ENCODE measurements around the gene DEDD. TPM values are rescaled to one million over a fixed set of nuclear protein-coding genes. Genes with fewer than 3 reads are reported as not detected.
A peak's percentile ranks its signal among the peaks of the same experiment; 100 is the strongest.

DEDD gene
- total RNA-seq, 1 donor from 2014 or later = 31.9 TPM

DNA sequence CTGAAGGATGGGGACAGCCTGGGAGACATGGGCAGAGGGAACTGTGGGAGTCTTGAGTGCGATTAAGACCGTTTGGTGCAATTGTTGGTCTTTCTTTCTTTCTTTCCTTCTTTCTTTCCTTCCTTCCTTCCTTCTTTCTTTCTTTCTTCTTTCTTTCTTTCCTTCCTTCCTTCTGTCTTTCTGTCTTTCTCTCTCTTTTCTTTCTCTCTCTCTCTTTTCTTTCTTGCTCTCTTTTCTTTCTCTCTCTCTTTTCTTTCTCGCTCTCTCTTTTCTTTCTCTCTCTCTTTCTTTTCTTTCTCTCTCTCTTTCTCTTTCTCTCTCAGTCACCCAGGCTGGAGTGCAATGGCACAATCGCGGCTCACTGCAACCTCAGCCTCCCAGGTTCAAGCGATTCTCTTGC is 37.2 kb downstream of the DEDD start:
- no peak for DNase-seq (ENCODE audit: low read depth in 2 of 2)

GRCh38 chr1:161094481-161094880 is 38.0 kb downstream of the DEDD start:
- no peak for DNase-seq (ENCODE audit: low read depth in 2 of 2)

DNA sequence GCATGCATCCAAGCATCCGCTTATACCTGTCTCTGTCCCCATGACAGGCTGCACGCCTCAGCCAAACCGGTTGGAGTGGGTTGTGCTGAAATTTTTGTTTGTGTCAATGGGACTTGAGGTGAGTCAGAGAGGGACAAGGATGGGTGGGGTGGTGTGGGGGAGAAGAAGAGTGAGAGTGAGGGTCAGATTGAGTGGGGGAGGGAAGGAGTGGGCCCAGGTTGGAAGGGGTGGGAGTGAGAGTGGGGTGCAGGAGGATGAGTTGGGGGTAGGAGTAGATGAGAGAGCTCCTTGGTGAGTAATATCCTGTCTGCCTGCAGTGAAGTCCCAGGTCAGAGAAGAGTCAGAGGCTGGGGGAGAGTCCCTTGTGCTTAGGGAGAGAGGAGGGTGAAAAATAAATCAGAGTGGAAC is 39.8 kb downstream of the DEDD start:
- peak in 1 of 2 donors; percentile 43 for DNase-seq (ENCODE audit: low read depth in 2 of 2)

GRCh38 chr1:161091796-161092507 is 40.5 kb downstream of the DEDD start:
- no peak for DNase-seq (ENCODE audit: low read depth in 2 of 2)

DNA sequence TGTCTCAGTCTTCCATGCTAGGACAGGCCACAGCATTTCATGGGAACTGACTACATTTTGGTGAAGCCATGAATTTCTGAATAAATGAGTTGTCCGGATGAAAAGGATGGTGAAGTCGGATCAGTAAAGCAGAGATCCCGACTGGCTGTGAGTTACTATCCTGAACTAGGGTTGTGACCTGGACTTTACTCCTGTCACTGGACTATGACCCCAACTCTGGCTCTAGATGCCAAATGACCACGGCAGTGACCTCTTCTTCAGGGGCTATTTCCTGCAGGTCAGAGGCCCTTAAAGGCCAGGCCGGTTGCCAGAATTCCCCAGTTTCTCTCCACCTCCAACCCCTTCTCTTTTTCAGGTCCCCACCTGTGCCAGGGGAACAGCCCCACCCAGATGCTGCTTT is 41.4 kb downstream of the DEDD start:
- no peak for DNase-seq (ENCODE audit: low read depth in 2 of 2)

DNA sequence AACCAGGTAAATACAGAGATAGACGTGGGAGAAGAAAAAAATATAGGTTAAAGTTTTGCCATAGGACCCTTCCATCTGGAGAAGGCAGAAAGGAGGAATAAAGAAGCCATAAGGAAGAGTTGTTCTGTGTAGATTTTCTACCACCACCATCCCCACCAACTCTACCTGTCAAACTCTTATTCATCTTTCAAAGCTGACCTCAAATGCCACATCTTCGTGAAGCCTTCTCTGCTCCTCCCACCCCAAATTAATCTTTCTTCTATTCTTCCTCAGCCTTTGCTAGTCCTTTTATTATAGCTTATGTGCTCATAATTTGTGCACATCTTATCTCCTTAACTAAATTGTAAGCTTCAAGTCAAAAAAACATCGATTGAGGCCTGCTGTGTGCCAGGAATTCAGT is 41.9 kb downstream of the DEDD start:
- no peak for DNase-seq (ENCODE audit: low read depth in 2 of 2)

GRCh38 chr1:161089938-161090337 is 42.5 kb downstream of the DEDD start:
- DNase-seq (ENCODE audit: low read depth in 2 of 2) = no peak

DNA sequence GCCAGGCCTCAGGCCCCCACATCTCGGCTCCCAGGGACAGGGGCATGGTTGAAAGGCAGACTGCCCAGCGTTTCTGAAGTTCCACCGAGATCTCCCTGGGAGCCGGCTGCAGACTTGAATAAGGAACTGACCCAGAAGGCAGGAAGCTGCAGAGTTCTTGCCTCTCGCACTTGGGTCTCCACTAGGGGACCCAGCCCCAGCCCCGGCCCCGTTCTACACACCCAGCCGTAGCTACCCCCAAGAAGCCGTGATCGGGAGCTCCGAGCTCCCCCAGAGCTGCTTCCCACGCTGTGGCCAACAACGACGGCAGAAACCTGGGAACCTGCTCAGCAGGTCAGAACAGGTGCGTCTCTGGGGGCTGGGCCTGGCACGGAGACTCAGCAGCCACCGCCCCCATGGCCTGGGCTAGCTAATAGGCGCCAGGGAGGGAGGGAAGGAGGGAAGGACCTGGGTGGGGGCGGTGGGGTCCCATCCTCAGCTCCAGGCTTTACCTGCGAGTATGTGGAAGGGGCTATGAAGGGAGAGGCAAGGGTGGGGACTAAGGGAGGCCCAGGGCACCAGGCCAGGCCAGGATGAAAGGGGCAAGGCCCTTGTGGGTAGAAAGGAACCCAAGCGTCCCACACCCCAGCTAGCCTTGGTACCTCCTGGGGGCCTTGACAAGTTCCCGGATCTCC is 43.1 kb downstream of the DEDD start, which contains the start of gene NECTIN4:
TSS of gene NECTIN4 (minus strand) at position 308 of the 674 bp plus-strand sequence. CDS start at position 46, 262 bp downstream.
- no peak for DNase-seq (ENCODE audit: low read depth in 2 of 2)

- peak in 1 of 2 donors; percentile 48 for DNase-seq (ENCODE audit: low read depth in 2 of 2)
Measured at GRCh38 chr1:161088587-161089110, 43.8 kb downstream of the DEDD start.

GRCh38 chr1:161086457-161086856 is 46.0 kb downstream of the DEDD start:
- no peak for DNase-seq (ENCODE audit: low read depth in 2 of 2)

DNA sequence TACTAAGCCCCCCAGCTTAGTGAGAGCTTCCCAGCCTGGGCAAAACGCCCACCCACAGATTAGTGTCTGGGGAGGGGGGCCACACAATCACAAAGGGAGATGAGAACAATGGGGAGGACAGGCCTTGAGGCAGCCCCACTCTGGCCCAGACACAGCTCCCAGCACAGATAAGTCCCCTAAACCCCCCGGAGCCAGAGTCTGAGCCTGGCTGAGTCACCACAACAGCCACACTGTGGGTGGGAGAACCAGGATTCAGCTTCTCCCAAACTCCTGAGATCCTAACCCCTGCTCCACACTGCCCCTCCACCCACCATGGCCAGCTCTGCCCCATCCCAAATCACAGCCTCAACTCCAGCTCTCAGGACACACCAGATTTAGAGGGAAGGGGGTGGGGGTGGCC is 47.3 kb downstream of the DEDD start:
- DNase-seq (ENCODE audit: low read depth in 2 of 2) = no peak

DNA sequence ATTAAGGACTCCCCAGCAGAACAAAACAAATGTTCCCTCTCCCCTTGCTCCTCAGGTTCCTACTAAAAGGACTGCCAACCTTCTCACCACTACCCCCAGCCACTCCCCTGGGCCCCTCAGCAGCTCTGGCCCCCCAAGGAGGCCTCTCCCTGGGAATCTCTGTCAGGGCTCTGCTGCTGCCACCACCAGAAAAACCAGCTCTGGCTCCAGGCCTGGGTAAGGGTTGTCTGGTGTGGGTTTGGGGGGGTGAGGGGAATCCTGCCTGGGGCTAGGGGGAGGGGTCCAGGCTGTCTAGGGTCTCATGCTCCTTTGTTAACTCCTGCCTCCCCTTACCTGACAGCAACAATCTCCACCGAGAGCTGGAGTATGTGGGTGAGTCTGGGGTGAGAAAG is 47.9 kb downstream of the DEDD start:
- no peak for DNase-seq (ENCODE audit: low read depth in 2 of 2)

GRCh38 chr1:161083748-161084596 is 48.5 kb downstream of the DEDD start:
- no peak for DNase-seq (ENCODE audit: low read depth in 2 of 2)

- peak in 1 of 2 donors; percentile 77 for DNase-seq (ENCODE audit: low read depth in 2 of 2)
Measured at GRCh38 chr1:161082996-161083747, 49.3 kb downstream of the DEDD start.

GRCh38 chr1:161082483-161082882 is 50.0 kb downstream of the DEDD start:
- DNase-seq (ENCODE audit: low read depth in 2 of 2) = no peak

GRCh38 chr1:161081519-161081918 is 50.9 kb downstream of the DEDD start:
- no peak for DNase-seq (ENCODE audit: low read depth in 2 of 2)

- no peak for DNase-seq (ENCODE audit: low read depth in 2 of 2)
Measured at GRCh38 chr1:161080441-161081405, 51.7 kb downstream of the DEDD start.

DNA sequence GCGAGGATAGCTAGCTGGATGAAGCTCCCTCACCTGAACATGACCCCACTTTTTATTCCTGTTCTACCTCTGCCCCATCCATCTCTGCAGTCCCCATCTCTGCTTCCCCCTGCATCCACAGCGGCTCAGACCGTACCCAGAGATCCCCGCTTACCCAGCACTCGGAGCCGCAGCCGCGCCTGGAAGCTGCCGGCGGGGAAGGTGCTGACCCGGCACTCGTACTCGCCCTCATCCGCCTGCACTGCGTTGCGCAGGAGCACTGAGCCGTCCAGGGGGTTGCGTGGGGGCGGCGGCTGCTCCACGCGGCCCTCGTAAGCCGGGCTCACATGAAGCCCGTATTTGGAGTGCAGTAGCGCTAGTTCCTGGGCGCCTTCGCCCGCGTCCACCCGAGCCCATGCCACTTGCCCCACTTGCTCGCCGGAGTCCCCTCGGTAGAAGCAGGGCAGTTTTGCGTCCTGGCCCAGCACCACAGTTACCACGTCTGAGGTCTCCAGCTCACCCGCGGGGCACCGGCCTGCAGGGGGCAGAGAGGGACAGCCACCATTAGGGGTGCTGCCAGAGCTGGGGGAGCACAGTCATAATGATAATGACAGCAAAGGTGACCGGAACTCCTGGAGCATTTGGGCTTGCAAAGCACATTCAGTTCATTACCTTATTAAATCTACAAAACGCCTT is 52.9 kb downstream of the DEDD start:
- DNase-seq (ENCODE audit: low read depth in 2 of 2) = no peak

DNA sequence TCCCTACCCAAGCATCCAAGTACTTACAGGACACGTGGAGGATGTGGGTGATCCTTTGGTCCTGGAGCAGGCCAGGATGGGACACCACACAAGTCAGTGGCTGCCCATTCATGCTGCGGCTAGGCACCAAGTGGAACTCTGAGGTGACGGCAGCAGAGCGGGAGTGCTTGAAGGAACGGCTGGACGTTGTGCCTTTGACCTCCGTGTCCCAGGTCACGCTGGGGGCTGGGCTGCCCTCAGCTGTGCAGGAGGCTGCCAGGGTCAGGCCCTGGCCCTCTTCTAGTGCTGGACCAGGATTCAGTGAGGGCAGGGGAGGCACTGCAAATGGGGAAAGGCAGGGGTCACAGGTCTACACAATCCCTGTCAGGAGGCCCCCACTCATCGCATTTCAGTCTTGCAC is 55.0 kb downstream of the DEDD start:
- DNase-seq (ENCODE audit: low read depth in 2 of 2) = no peak
